Esophagus squamous epithelium (tissue), 4 donors: ENCODE results near the gene ZDHHC19.

Experiments used
- CTCF ChIP-seq, 6 experiments: fragments of 450-650 bp in 4 of 6; fragments of 200-600 bp in 2 of 6; sonication (generic) in 2 of 6; IDR thresholded peaks; one replicate each; pipeline ENCODE4 v1.5.1; 2016 to 2019; ENCODE audit warnings: antibody characterized with exemption in 6 of 6, mild to moderate bottlenecking in 4 of 6, moderate library complexity in 4 of 6
- POLR2A ChIP-seq, 4 donors: fragments of 450-650 bp; IDR thresholded peaks; one replicate each; pipeline ENCODE4 v1.6.1; 2017; ENCODE audit warnings: antibody characterized with exemption in 4 of 4, mild to moderate bottlenecking in 4 of 4, moderate library complexity in 3 of 4

- TF ChIP-seq CTCF (IDR thresholded peaks at IDR 0.05) (no peak), POLR2A (IDR thresholded peaks at IDR 0.05) (no peak)
Measured at GRCh38 chr3:196216681-196217211, 5.5 kb upstream of the ZDHHC19 start.
